HepG2 (cell line): ENCODE data around the gene PTPRM. TPM values are rescaled to one million over a fixed set of nuclear protein-coding genes. Genes with fewer than 3 reads are reported as not detected.

ENCODE experiments used
- ATAC-seq: fragments of 200-7000 bp; cut with Tn5 transposase; 3 replicates; pipeline ENCODE4 v1.9.1; 2020; ENCODE audit warnings: mild to moderate bottlenecking, moderate library complexity
- BruUV-seq: library from RNA; stranded (reverse); fragments of 400-500 nt; replicated peaks from 2 replicates; lab custom pipeline; 2021; lab: Mats Ljungman, UMichigan
- CTCF ChIA-PET: fragments of 300-600 bp; formaldehyde crosslinking; extraction: SDS; loops from one replicate; lab custom pipeline; 2021; ENCODE audit warnings: low total read pairs, inconsistent platforms, low intra/inter-chr PET ratio; lab: Yijun Ruan, JAX
- POLR2A ChIA-PET: fragments of 350-600 bp; sonication (Branson Sonifier 250); formaldehyde crosslinking; loops from one replicate; lab custom pipeline; 2020; ENCODE audit warnings: antibody characterized with exemption, inconsistent platforms; lab: Yijun Ruan, JAX
- DNase-seq: peaks from one replicate; pipeline ENCODE4 v3.0.0-alpha.2; 2015; ENCODE audit warnings: low spot score
- FAIRE-seq: peaks from 3 replicates; lab custom pipeline; 2011; peaks lifted over from hg19 to GRCh38; lab: Jason Lieb, UNC
- H2AFZ ChIP-seq: one replicate; pipeline ENCODE4 v1.6.1; 2011; ENCODE audit warnings: low read length, inconsistent platforms
- H3K27ac ChIP-seq: fragments of 300-600 bp; 3 replicates; pipeline ENCODE4 v1.8.0; 2011; ENCODE audit warnings: mixed run types, mild to moderate bottlenecking, mixed read lengths, low read length, inconsistent platforms; ENCODE audit not compliant: insufficient read depth; ENCODE audit errors: extremely low read length
- H3K27me3 ChIP-seq, 2 experiments: fragments of 200-600 bp in 1 of 2; 2 replicates in 1 of 2; 3 replicates in 1 of 2; pipeline versions ENCODE4 v1.6.0 to v1.8.0; 2011; ENCODE audit warnings: low read length in 2 of 2, mild to moderate bottlenecking in 2 of 2, moderate library complexity in 2 of 2, inconsistent platforms in 1 of 2; ENCODE audit not compliant: insufficient read depth in 2 of 2, control insufficient read depth in 1 of 2
- H3K36me3 ChIP-seq, 2 experiments: fragments of 200-600 bp in 1 of 2; replicated peaks in 1 of 2; 2 replicates in 1 of 2; 3 replicates in 1 of 2; pipeline versions ENCODE4 v1.5.1 to v1.8.0; 2011; ENCODE audit warnings: low read length in 2 of 2, inconsistent platforms in 1 of 2; ENCODE audit not compliant: insufficient read depth in 2 of 2, control insufficient read depth in 1 of 2
- H3K4me1 ChIP-seq: 2 replicates; pipeline ENCODE4 v1.5.1; 2012; ENCODE audit warnings: low read length, inconsistent platforms; ENCODE audit not compliant: insufficient read depth
- H3K4me2 ChIP-seq: 2 replicates; pipeline ENCODE4 v1.6.0; 2011; ENCODE audit warnings: low read depth, low read length, inconsistent platforms
- H3K4me3 ChIP-seq, 3 experiments: fragments of 200-600 bp in 1 of 3; sonication (generic), shearing (Covaris generic) in 1 of 3; replicated peaks in 1 of 3; 2 replicates each; pipeline ENCODE4 v1.5.1; 2011 to 2016; ENCODE audit warnings: low read length in 3 of 3, inconsistent platforms in 2 of 3, low read depth in 2 of 3, mild to moderate bottlenecking in 2 of 3, control low read depth in 1 of 3, mixed read lengths in 1 of 3; ENCODE audit not compliant: insufficient read depth in 1 of 3
- H3K79me2 ChIP-seq: one replicate; pipeline ENCODE4 v1.6.1; 2011; ENCODE audit warnings: low read length, inconsistent platforms; ENCODE audit not compliant: insufficient read depth
- H3K9ac ChIP-seq: 2 replicates; pipeline ENCODE4 v1.6.0; 2011; ENCODE audit warnings: mild to moderate bottlenecking, low read depth, low read length, inconsistent platforms; ENCODE audit not compliant: insufficient read depth
- H3K9me3 ChIP-seq: 2 replicates; pipeline ENCODE4 v1.5.1; 2012; ENCODE audit warnings: mild to moderate bottlenecking, low read length
- H4K20me1 ChIP-seq: 2 replicates; pipeline ENCODE4 v1.6.0; 2011; ENCODE audit warnings: inconsistent platforms, mild to moderate bottlenecking, low read length, moderate library complexity; ENCODE audit not compliant: insufficient read depth
- ADNP ChIP-seq: sonication (generic); formaldehyde crosslinking; IDR thresholded peaks from 2 replicates; pipeline ENCODE4 v1.4.0; 2020; ENCODE audit warnings: missing genetic modification reagents
- ASH2L ChIP-seq: fragments of 300-600, 200-600 bp; sonication (generic); IDR thresholded peaks from 2 replicates; pipeline ENCODE4 v1.7.0; 2017; ENCODE audit warnings: low read depth, mild to moderate bottlenecking, moderate library complexity, mixed read lengths, low read length; ENCODE audit not compliant: insufficient read length
- BCLAF1 ChIP-seq: fragments of 450-650 bp; IDR thresholded peaks from 2 replicates; pipeline ENCODE4 v1.6.1; 2017; ENCODE audit warnings: mild to moderate bottlenecking
- ERF ChIP-seq: IDR thresholded peaks from 2 replicates; pipeline ENCODE4 v1.6.1; 2018; ENCODE audit warnings: missing biosample characterization, missing genetic modification reagents
- KDM4B ChIP-seq: sonication (generic); formaldehyde crosslinking; IDR thresholded peaks from 2 replicates; pipeline ENCODE4 v1.4.0; 2020; ENCODE audit warnings: missing genetic modification reagents
- KMT2A ChIP-seq: sonication (generic); formaldehyde crosslinking; IDR thresholded peaks from 2 replicates; pipeline ENCODE4 v1.4.0; 2020; ENCODE audit warnings: missing genetic modification reagents
- MTF2 ChIP-seq: sonication (generic); formaldehyde crosslinking; IDR thresholded peaks from 2 replicates; pipeline ENCODE4 v1.5.0; 2020; ENCODE audit warnings: missing genetic modification reagents, borderline replicate concordance
- PRDM4 ChIP-seq: sonication (generic); formaldehyde crosslinking; IDR thresholded peaks from 2 replicates; pipeline ENCODE4 v1.9.0; 2021; ENCODE audit warnings: missing genetic modification reagents, borderline replicate concordance
- SMARCE1 ChIP-seq: fragments of 450-650 bp; IDR thresholded peaks from 2 replicates; pipeline ENCODE4 v1.6.1; 2017; ENCODE audit warnings: borderline replicate concordance
- SP5 ChIP-seq: IDR thresholded peaks from 2 replicates; pipeline ENCODE4 v1.6.1; 2016; ENCODE audit warnings: low read depth, borderline replicate concordance
- ZBTB3 ChIP-seq: sonication (generic); formaldehyde crosslinking; IDR thresholded peaks from 2 replicates; pipeline ENCODE4 v1.4.0; 2020; ENCODE audit warnings: low read depth, mild to moderate bottlenecking, moderate library complexity, missing genetic modification reagents, borderline replicate concordance
- ZKSCAN8 ChIP-seq: IDR thresholded peaks from 2 replicates; pipeline ENCODE4 v1.6.1; 2016; ENCODE audit warnings: borderline replicate concordance, missing genetic modification reagents, missing compliant biosample characterization
- ZNF232 ChIP-seq: sonication (generic); formaldehyde crosslinking; IDR thresholded peaks from 2 replicates; pipeline ENCODE4 v1.4.0; 2020; ENCODE audit warnings: missing genetic modification reagents, borderline replicate concordance
- ZNF713 ChIP-seq: sonication (generic); formaldehyde crosslinking; IDR thresholded peaks from 2 replicates; pipeline ENCODE4 v1.4.0; 2020; ENCODE audit warnings: mild to moderate bottlenecking, missing genetic modification reagents
- ZNF777 ChIP-seq: sonication (generic); formaldehyde crosslinking; IDR thresholded peaks from 2 replicates; pipeline ENCODE4 v1.4.0; 2020; ENCODE audit warnings: missing genetic modification reagents
- ZNF800 ChIP-seq: sonication (generic); formaldehyde crosslinking; IDR thresholded peaks from 2 replicates; pipeline ENCODE4 v1.4.0; 2020; ENCODE audit warnings: missing genetic modification reagents
- ZZZ3 ChIP-seq: sonication (generic); formaldehyde crosslinking; IDR thresholded peaks from 2 replicates; pipeline ENCODE4 v1.4.0; 2020; ENCODE audit warnings: missing genetic modification reagents, mild to moderate bottlenecking, borderline replicate concordance
- WGBS: methylation state at CpG from one replicate; pipeline ENCODE4 v1.1.6; 2017; ENCODE audit warnings: low lambda C conversion rate; 5-methylcytosine and 5-hydroxymethylcytosine counted together
- in situ Hi-C: cut with HindIII; loops from 2 replicates; pipeline ENCODE4 v1.10.0; 2017; ENCODE audit warnings: low pct_unique_long_range_greater_than_20kb; ENCODE audit not compliant: extremely low pct_ligation_motif_present
- intact Hi-C: fragments of 100-400 bp; cut with micrococcal nuclease; formaldehyde crosslinking; loops from one replicate; pipeline ENCODE4 v1.10.0; 2022; ENCODE audit not compliant: unreplicated experiment
- polyA plus RNA-seq, 8 experiments: library from polyadenylated mRNA; depleted of rRNA in 3 of 8; stranded (reverse) in 7 of 8; unstranded in 1 of 8; fragments of >200 nt; fragmentation: Illumina TruSeq in 4 of 8; extraction: Trizol in 4 of 8; gene quantifications; 2 replicates each; pipeline versions ENCODE4 v1.2.1 to v1.2.3, GENCODE V29; 2011 to 2016; ENCODE audit warnings: low read depth in 4 of 8, missing spikeins in 1 of 8, mixed read lengths in 1 of 8; ENCODE audit not compliant: insufficient read depth in 1 of 8
- total RNA-seq, 5 experiments: library from RNA; depleted of rRNA; stranded (reverse); fragments of >200 nt; fragmentation: Illumina TruSeq; extraction: Trizol; gene quantifications; 2 replicates each; pipeline ENCODE4 v1.2.3, GENCODE V29; 2016; ENCODE audit warnings: low read depth in 1 of 5
- TF ChIP-seq, protein P1 (sequence below): sonication (generic); formaldehyde crosslinking; IDR thresholded peaks from 2 replicates; pipeline ENCODE4 v1.4.0; 2020; ENCODE audit warnings: mild to moderate bottlenecking, missing genetic modification reagents

PTPRM gene
- total and polyA plus RNA-seq, 2 of the 13 experiments (the other 11 are each of a cell fraction or from before 2014, with no cell fraction given) = 12.6 to 108 TPM

- no peak overlapping the region for H3K27ac ChIP-seq
- H3K79me2 ChIP-seq = no peaks in the 10 kb centered on the region
- no TSS peak for BruUV-seq
- H3K36me3 ChIP-seq = peaks cover 0 to 4% of the 10 kb centered on the region in 2 experiments; a peak in 1 of 5 replicates
- no peaks in the 10 kb centered on the region for H3K27me3 ChIP-seq
- DNase-seq = no peak
- no peak for FAIRE-seq
- H3K4me1 ChIP-seq = no peaks in the 10 kb centered on the region
- no peak overlapping the region for H3K9ac ChIP-seq
- peak; percentile 55; the same call in 2 of the 3 replicates for ATAC-seq
- CTCF ChIA-PET = no interaction called here
- WGBS = 69% methylated on average over 7 of the region's 7 CpGs
- H3K9me3 ChIP-seq = no peaks in the 10 kb centered on the region
- intact Hi-C loops = no loop called here
- TF ChIP-seq, protein P1, sequence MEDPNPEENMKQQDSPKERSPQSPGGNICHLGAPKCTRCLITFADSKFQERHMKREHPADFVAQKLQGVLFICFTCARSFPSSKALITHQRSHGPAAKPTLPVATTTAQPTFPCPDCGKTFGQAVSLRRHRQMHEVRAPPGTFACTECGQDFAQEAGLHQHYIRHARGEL (CRISPR knock-in tag) = no peak
- TF ChIP-seq BCLAF1 (no peak), SP5 (no peak), ERF (no peak), ZNF232 (CRISPR knock-in tag) (no peak), MTF2 (CRISPR knock-in tag) (no peak), ZBTB3 (no peak), KDM4B (CRISPR knock-in tag) (no peak), ZKSCAN8 (CRISPR knock-in tag) (no peak), ZZZ3 (CRISPR knock-in tag) (no peak), ZNF800 (CRISPR knock-in tag) (no peak), ZNF777 (CRISPR knock-in tag) (no peak), ZNF713 (CRISPR knock-in tag) (no peak), ADNP (CRISPR knock-in tag) (no peak), SMARCE1 (no peak), ASH2L (no peak), KMT2A (CRISPR knock-in tag) (no peak), PRDM4 (CRISPR knock-in tag) (no peak)
- TF ChIP-seq, all 625 proteins: peak for 0
- Histone ChIP-seq H4K20me1 (no peaks in the 10 kb centered on the region), H2AFZ (no peak overlapping the region), H3K4me2 (no peak overlapping the region), H3K4me3 (no peak overlapping the region)
- POLR2A ChIA-PET = no interaction called here
- in situ Hi-C loops = loop anchor here (25.0 kb wide), 1 partner anchor 97 kb away; no protein-coding TSS in a partner anchor
These were observed 572.8 kb downstream of the PTPRM start for GRCh38 chr18:8139891-8140406.
